GM12873 (cell line): ENCODE results near the gene ENTR1.

Experiments
- CTCF ChIP-seq: IDR thresholded peaks from 2 replicates; pipeline ENCODE4 v1.5.1; 2012; ENCODE audit warnings: low read depth, mild to moderate bottlenecking, moderate library complexity, low read length, control low read depth; ENCODE audit not compliant: insufficient read depth; ENCODE audit errors: missing control alignments

ENTR1 gene

DNA sequence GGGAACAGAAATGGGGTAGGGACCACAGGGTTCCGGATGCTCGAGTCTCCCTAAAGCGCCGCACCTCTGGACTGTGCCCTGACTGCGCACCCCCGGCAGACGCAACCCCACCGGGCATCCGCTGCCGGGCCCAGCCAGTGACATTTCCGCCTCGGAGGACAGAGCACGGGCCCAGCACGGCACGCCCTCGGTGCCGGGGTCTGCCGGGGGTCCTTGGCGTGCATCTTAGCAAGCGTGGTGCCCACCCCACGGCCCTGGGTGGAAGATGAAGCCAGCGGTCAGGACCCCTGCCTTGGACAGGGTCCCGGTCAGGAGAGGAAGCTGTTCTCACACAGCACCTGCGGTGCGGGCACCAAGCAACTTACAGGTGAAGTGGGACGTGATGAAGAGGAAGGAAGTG, 22.2 kb upstream of the ENTR1 start:
- TF ChIP-seq CTCF: no peak

GRCh38 chr9:136431782-136432350, 21.5 kb upstream of the ENTR1 start:
- no peak for TF ChIP-seq CTCF

DNA sequence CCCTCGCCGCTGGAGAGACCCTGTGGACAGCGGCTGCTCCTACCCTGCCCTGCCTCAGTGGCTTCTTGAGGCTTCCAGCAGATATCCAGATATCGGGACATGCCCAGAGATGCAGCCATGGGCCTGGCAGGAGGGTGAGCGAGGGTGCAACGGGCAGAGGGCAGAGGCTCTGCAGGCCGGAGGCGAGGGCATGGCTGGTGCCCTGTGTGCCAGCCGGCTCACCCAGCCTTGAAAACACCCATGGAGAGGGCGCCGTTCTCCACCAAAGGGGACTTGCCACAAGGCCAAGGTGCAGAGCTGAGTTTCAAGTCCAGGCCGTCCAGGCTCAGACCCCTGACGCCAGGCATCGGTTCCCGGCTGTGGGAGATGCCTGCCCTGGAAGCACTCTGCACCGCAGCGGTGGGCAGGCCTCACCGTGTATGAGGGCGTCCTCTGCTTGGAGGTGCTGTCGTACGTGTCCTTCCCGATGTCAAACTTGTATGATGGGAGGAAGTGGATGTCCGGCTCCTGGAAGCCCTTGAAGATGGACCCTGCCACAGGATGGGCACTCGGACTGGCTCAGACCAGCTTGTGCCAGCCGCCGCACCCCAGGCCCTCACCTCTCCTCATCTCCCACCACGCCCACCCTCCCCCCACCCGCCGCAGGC, 20.3 kb upstream of the ENTR1 start:
- TF ChIP-seq CTCF: no peak

DNA sequence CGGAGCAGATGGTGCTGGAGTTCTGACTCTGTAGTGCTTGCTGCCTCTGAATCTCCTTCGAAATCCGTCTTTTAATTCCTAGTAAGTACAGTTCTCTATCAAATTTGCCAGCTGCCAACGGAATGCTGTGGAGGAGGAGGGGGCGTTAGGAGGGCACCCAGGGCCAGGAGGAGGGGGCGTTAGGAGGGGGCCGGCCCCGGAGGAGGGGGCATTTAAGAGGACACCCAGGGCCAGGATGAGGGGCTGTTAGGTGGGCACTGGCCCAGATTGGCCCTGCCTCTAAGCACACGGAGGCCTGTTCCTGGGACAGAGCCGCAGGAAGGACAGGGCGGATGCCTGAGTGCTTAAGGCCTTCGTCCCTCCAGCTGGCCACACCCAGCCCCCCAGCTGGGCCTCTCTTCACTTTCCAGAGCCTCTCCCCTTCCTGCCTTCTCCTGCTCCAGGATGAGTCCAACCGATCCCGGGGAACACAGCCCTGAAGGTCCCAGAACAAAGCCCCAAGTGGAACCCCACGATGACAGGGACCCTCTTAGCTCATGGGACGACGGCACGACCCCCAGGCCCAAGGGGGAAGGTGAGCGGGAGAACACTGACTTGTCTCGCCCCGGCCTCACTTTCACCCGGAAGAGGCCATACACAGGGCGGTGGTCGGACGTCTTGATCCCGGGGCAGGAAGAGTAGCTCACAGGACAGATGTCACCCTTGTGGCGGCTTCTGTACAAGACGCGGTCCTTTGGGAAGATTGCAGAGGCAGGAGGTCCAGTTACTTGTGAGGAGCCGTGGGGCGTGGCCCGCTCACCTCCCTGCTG, 19.5 kb upstream of the ENTR1 start:
- no peak for TF ChIP-seq CTCF

DNA sequence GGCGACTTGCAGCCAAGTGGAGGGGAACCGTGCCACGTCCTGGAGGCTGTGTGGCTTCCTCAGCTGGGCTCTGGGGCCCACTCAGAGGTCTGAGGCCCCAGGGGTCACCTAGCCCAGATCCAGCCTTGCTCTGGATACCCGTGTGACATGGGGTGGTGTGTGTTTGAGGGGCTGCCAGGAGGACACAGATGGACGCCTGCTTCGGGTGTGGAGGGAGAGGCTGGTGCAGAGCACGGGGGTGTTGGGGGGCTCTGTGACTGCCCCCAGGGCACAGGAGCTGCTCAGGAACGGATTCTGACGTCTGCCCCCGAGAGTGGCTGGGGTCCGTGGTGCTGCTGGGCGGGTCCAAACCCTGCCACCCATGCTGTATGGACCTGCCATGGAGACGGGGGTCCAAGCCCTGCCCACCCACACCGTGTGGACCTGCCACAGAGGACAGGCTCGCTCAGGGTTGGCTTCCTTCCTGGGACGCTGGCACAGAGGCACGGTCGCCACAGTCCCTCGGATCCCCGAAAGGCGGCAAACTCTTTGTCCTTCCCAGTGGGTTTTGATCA, 18.7 kb upstream of the ENTR1 start:
- no peak for TF ChIP-seq CTCF

DNA sequence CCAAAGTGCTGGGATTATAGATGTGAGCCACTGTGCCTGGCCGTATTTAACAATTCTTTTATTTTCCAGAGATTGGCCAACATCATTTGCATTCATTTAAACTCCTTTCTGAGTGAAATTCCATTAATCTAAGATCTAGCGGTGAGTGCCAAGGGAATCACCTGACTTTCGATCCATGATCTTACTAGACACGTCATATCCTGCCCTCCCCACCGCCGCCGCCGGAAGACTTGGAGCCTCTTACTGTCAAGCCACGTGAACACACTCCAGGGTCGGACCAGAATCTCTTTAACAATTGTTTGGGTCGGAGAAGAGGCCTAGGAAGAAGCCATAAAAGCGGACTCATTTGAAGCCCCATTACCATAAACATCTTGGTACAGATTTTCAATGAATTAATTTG, 16.4 kb upstream of the ENTR1 start:
- no peak for TF ChIP-seq CTCF

GRCh38 chr9:136424750-136425362, 14.4 kb upstream of the ENTR1 start:
- TF ChIP-seq CTCF: no peak
